Esophagus muscularis mucosa (tissue), 4 donors: ENCODE results near the gene GFRA1.

ENCODE experiments used
- CTCF ChIP-seq, 3 experiments: fragments of 200-600 bp in 2 of 3; fragments of 450-650 bp in 1 of 3; sonication (generic) in 2 of 3; IDR thresholded peaks; one replicate each; pipeline ENCODE4 v1.5.1; 2017 to 2019; ENCODE audit warnings: antibody characterized with exemption in 3 of 3, mild to moderate bottlenecking in 2 of 3, moderate library complexity in 1 of 3
- EP300 ChIP-seq: sonication (generic); formaldehyde crosslinking; IDR thresholded peaks from one replicate; pipeline ENCODE4 v1.6.1; 2017; ENCODE audit warnings: antibody characterized with exemption
- POLR2A ChIP-seq: fragments of 450-650 bp; IDR thresholded peaks from one replicate; pipeline ENCODE4 v1.6.1; 2017; ENCODE audit warnings: antibody characterized with exemption, moderate library complexity, mild to moderate bottlenecking, low read depth
- POLR2AphosphoS5 ChIP-seq, 2 donors: sonication (generic); formaldehyde crosslinking; IDR thresholded peaks; one replicate each; pipeline ENCODE4 v1.6.1; 2017; ENCODE audit warnings: antibody characterized with exemption in 2 of 2

DNA sequence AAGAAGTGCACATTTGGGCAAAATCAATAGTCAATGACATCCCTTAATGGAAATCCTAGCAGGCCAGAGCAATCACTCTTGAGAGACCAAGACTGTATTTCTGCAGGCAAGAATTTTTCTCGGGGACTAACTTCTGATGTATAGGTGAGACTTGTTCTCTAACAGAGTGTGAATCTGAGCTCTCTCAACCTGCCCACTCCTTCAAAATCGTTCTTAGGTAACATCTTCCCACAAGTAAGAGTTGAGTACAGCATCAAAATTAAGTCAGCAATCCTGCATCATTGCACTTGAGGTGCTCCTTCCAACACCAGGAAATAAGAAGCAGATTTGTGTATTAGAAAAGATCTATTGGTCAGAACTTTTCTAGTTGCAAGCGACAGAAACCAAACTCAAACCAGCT lies 25.6 kb upstream of the GFRA1 start:
- TF ChIP-seq CTCF (IDR thresholded peaks at IDR 0.05) (no peak), POLR2AphosphoS5 (IDR thresholded peaks at IDR 0.05) (no peak), POLR2A (no peak), EP300 (no peak)
